Measurements from ENCODE around the gene TBCEL. TPM values are rescaled to one million over a fixed set of nuclear protein-coding genes. Genes with fewer than 3 reads are reported as not detected.

TBCEL gene
- total RNA-seq, 1 donor from 2014 or later: 13.9 TPM

- peaks cover 6% of the 10 kb centered on the region for H3K27me3 ChIP-seq (ENCODE audit: control insufficient read depth, insufficient read depth, low read length)
- H3K36me3 ChIP-seq (ENCODE audit: control insufficient read depth, insufficient read depth, low read length): no peaks in the 10 kb centered on the region
- H3K4me3 ChIP-seq (ENCODE audit: low read depth, low read length): peak overlapping the region; percentile 32
- no peak for DNase-seq (ENCODE audit: low read depth)
- TF ChIP-seq CTCF (IDR thresholded peaks at IDR 0.05; ENCODE audit: insufficient read depth, low read length, poor library complexity, severe bottlenecking): no peak
Measured at GRCh38 chr11:120985718-120986569, 38.0 kb upstream of the TBCEL start.

- Histone ChIP-seq H3K4me3 (ENCODE audit: low read depth, low read length) (no peak overlapping the region), H3K27me3 (ENCODE audit: control insufficient read depth, insufficient read depth, low read length) (peaks cover 8% of the 10 kb centered on the region), H3K36me3 (ENCODE audit: control insufficient read depth, insufficient read depth, low read length) (no peaks in the 10 kb centered on the region)
- no peak for TF ChIP-seq CTCF (IDR thresholded peaks at IDR 0.05; ENCODE audit: insufficient read depth, low read length, poor library complexity, severe bottlenecking)
- no peak for DNase-seq (ENCODE audit: low read depth)
Measured at GRCh38 chr11:120988603-120989002, 35.3 kb upstream of the TBCEL start.

DNA sequence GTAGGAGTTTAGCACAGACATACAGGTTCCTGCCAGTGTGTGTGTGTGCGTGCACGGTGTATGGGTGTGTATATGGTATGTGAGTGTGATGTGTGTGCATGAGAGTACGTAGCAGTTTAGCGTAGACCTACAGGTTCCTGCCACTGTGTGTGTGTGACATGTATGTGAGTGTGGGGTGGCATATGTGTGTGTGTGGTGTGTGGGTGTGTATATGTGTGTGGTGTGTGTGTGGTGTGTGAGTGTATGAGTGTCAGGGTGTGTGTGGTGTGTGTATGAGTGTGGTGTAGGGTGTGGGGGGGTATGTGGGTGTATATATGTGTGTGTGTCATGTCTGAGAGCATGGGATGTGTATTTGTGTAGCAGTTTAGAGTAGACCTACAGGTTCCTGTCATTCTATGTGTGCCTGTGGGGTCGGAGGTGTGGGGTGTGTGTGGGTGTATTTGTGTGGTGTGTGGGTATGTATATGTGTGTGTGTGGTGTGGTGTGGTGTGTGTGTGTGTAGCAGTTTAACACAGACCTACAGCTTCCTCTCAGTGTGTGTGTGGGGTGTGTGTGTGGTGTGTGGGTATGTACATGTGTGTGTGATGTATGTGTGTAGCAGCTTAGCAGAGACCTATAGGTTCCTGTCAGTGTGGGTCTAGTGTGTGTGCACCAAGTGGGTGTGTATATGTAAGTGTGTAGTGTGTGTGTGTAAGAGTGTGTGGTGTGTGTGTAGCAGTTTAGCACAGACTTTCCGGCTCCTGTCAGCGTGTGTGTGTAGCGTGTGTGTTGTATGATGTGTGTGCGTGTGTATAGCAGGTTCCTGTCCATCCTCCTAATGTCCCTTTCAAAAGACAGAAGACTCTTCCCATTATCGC is 31.8 kb upstream of the TBCEL start:
- no peak for TF ChIP-seq CTCF (IDR thresholded peaks at IDR 0.05; ENCODE audit: insufficient read depth, low read length, poor library complexity, severe bottlenecking)
- Histone ChIP-seq H3K27me3 (ENCODE audit: control insufficient read depth, insufficient read depth, low read length) (peaks cover 2% of the 10 kb centered on the region), H3K4me3 (ENCODE audit: low read depth, low read length) (no peak overlapping the region), H3K36me3 (ENCODE audit: control insufficient read depth, insufficient read depth, low read length) (no peaks in the 10 kb centered on the region)
- no peak for DNase-seq (ENCODE audit: low read depth)

DNA sequence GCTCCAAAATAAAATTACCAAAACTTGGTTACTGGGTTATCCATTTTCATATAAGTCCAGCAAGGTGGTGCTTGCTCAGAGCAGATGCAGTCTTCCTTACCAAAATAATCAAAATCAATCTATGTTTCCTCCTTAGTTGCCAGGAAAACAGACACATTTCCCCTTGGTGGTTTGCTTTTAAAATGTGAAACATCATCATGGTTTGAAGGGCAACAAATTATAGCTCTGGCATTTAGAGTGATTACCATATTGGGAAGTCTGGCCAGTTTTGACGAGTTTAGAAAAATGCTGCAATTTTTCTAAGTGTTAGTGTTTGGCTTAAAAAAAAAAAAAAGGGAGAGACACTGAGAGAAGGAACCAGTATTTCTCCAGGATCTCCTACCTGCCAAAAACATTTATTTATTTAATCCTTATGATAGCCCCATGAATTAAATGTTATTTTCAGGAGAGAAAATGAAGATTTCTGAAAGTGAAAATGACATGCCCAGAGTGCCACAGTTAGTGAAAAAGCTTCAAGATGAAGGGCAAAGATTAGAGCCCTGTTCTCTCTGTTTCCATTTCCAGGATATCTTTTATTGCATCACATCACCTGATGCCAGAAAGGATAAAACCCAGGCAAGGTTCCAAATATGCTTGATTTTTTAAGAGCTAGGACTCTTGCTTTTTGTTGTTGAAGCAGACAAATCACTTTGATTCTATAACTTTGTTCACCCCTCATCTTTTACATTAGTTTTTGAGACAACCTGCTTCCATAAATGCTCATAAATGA is 29.6 kb upstream of the TBCEL start:
- DNase-seq (ENCODE audit: low read depth): no peak
- Histone ChIP-seq H3K27me3 (ENCODE audit: control insufficient read depth, insufficient read depth, low read length) (peaks cover 2% of the 10 kb centered on the region), H3K4me3 (ENCODE audit: low read depth, low read length) (no peak overlapping the region), H3K36me3 (ENCODE audit: control insufficient read depth, insufficient read depth, low read length) (no peaks in the 10 kb centered on the region)
- TF ChIP-seq CTCF (IDR thresholded peaks at IDR 0.05; ENCODE audit: insufficient read depth, low read length, poor library complexity, severe bottlenecking): no peak

DNA sequence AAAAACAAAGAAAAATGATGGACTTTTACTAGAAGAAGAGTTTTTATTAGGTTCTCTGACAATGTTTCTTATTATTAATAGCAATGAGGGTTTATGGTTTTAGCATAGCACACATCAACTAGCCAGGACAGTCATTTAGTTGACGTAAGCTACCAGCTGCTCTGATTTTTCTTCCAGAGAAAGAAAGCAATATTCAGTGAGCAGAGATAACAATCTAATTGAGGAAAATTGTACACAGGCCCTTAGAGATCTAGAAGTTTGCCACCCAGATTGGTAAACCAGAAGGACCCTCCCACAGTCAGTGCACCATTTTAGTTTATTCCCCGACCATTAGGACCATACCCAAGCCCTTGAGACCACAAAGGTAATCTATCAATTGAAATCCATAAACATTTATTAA is 28.7 kb upstream of the TBCEL start:
- no peak for TF ChIP-seq CTCF (IDR thresholded peaks at IDR 0.05; ENCODE audit: insufficient read depth, low read length, poor library complexity, severe bottlenecking)
- no peak for DNase-seq (ENCODE audit: low read depth)
- Histone ChIP-seq H3K4me3 (ENCODE audit: low read depth, low read length) (no peak overlapping the region), H3K36me3 (ENCODE audit: control insufficient read depth, insufficient read depth, low read length) (no peaks in the 10 kb centered on the region), H3K27me3 (ENCODE audit: control insufficient read depth, insufficient read depth, low read length) (peaks cover 2% of the 10 kb centered on the region)
